ENCODE results near the gene NACC2.

GRCh38 chr9:136046554-136046920, 48.6 kb downstream of the NACC2 start:
- TF ChIP-seq, protein P1, sequence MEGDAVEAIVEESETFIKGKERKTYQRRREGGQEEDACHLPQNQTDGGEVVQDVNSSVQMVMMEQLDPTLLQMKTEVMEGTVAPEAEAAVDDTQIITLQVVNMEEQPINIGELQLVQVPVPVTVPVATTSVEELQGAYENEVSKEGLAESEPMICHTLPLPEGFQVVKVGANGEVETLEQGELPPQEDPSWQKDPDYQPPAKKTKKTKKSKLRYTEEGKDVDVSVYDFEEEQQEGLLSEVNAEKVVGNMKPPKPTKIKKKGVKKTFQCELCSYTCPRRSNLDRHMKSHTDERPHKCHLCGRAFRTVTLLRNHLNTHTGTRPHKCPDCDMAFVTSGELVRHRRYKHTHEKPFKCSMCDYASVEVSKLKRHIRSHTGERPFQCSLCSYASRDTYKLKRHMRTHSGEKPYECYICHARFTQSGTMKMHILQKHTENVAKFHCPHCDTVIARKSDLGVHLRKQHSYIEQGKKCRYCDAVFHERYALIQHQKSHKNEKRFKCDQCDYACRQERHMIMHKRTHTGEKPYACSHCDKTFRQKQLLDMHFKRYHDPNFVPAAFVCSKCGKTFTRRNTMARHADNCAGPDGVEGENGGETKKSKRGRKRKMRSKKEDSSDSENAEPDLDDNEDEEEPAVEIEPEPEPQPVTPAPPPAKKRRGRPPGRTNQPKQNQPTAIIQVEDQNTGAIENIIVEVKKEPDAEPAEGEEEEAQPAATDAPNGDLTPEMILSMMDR (IDR thresholded peaks at IDR 0.05 in 2 of 3, conservative IDR thresholded peaks at IDR 0.05 in 1 of 3; ENCODE audit: control insufficient read depth in 2 of 3, extremely low read depth in 1 of 3, insufficient read depth in 1 of 3, low read depth in 3 of 3, low read length in 3 of 3), result no peak
- TF ChIP-seq DPF2 (IDR thresholded peaks at IDR 0.05) (no peak), KAT2A (conservative IDR thresholded peaks at IDR 0.05; ENCODE audit: control insufficient read depth, low read depth, low read length) (no peak), CBFB (IDR thresholded peaks at IDR 0.05; ENCODE audit: low read depth) (no peak), POLR2A (IDR thresholded peaks at IDR 0.05; ENCODE audit: low read depth, low read length) (no peak), JUNB (IDR thresholded peaks at IDR 0.05) (no peak)

Measured in GM12878 (cell line).